Liver (tissue), 9 donors: Measurements from ENCODE around the gene ARHGEF10L. TPM values are rescaled to one million over a fixed set of nuclear protein-coding genes. Genes with fewer than 3 reads are reported as not detected.

Experiments used
- DNase-seq: peaks from one replicate; pipeline ENCODE4 v3.0.0-alpha.2; 2017; ENCODE audit warnings: low spot score
- H3K27ac ChIP-seq, 2 donors: one replicate each; pipeline ENCODE4 v1.7.0; 2013; ENCODE audit warnings: inconsistent platforms in 2 of 2, low read length in 2 of 2, control low read depth in 1 of 2, low read depth in 1 of 2, mild to moderate bottlenecking in 1 of 2
- H3K27me3 ChIP-seq, 4 donors: one replicate each; pipeline versions ENCODE4 v1.6.1 to v1.7.0; 2013; ENCODE audit warnings: low read length in 3 of 4, inconsistent platforms in 1 of 4, mild to moderate bottlenecking in 1 of 4, moderate library complexity in 1 of 4; ENCODE audit not compliant: control insufficient read depth in 4 of 4, insufficient read depth in 4 of 4
- H3K36me3 ChIP-seq, 4 donors: one replicate each; pipeline versions ENCODE4 v1.6.1 to v1.7.0; 2013; ENCODE audit warnings: low read length in 3 of 4, mild to moderate bottlenecking in 3 of 4, low read depth in 1 of 4, moderate library complexity in 1 of 4; ENCODE audit not compliant: control insufficient read depth in 4 of 4, insufficient read depth in 3 of 4
- H3K4me1 ChIP-seq, 4 donors: one replicate each; pipeline versions ENCODE4 v1.6.1 to v1.7.0; 2013; ENCODE audit warnings: low read length in 3 of 4, mild to moderate bottlenecking in 3 of 4, moderate library complexity in 1 of 4; ENCODE audit not compliant: control insufficient read depth in 4 of 4, insufficient read depth in 4 of 4
- H3K4me3 ChIP-seq, 3 donors: one replicate each; pipeline versions ENCODE4 v1.6.1 to v1.7.0; 2013; ENCODE audit warnings: low read length in 3 of 3, control low read depth in 1 of 3, low read depth in 1 of 3, mild to moderate bottlenecking in 1 of 3
- H3K9ac ChIP-seq, 2 donors: one replicate each; pipeline ENCODE4 v1.7.0; 2013; ENCODE audit warnings: low read length in 2 of 2, mild to moderate bottlenecking in 2 of 2, moderate library complexity in 2 of 2, control low read depth in 1 of 2, low read depth in 1 of 2
- H3K9me3 ChIP-seq, 4 donors: one replicate each; pipeline versions ENCODE4 v1.6.1 to v1.7.0; 2013; ENCODE audit warnings: low read length in 3 of 4; ENCODE audit not compliant: control insufficient read depth in 4 of 4
- EGR1 ChIP-seq, 2 donors: IDR thresholded peaks; 2 replicates each; pipeline ENCODE4 v1.6.1; 2016 to 2018; ENCODE audit warnings: antibody characterized with exemption in 2 of 2, low read depth in 2 of 2
- FOXA1 ChIP-seq: IDR thresholded peaks from 2 replicates; pipeline ENCODE4 v1.6.1; 2016; ENCODE audit warnings: antibody characterized with exemption
- GABPA ChIP-seq, 2 donors: IDR thresholded peaks in 1 of 2; conservative IDR thresholded peaks in 1 of 2; 2 replicates each; pipeline ENCODE4 v1.6.1; 2016; ENCODE audit warnings: antibody characterized with exemption in 2 of 2, mild to moderate bottlenecking in 1 of 2, moderate library complexity in 1 of 2
- JUND ChIP-seq, 2 donors: IDR thresholded peaks; 2 replicates each; pipeline ENCODE4 v1.6.1; 2016; ENCODE audit warnings: antibody characterized with exemption in 2 of 2
- NR2F2 ChIP-seq: IDR thresholded peaks from 2 replicates; pipeline ENCODE4 v1.6.1; 2016; ENCODE audit warnings: antibody characterized with exemption
- RAD21 ChIP-seq, 2 donors: IDR thresholded peaks; 2 replicates each; pipeline ENCODE4 v1.6.1; 2016; ENCODE audit warnings: antibody characterized with exemption in 2 of 2, mild to moderate bottlenecking in 2 of 2
- RXRA ChIP-seq, 2 donors: IDR thresholded peaks; 2 replicates each; pipeline ENCODE4 v1.6.1; 2017 to 2018; ENCODE audit warnings: antibody characterized with exemption in 2 of 2, mild to moderate bottlenecking in 1 of 2
- WGBS: extraction: QIAGEN DNeasy Blood & Tissue Kit; methylation state at CpG from one replicate; pipeline ENCODE4 v1.1.7; 2013; 5-methylcytosine and 5-hydroxymethylcytosine counted together
- polyA plus RNA-seq, 2 donors: library from polyadenylated mRNA; stranded (reverse) in 1 of 2; unstranded in 1 of 2; fragments of 200-250 nt in 1 of 2; fragments of >200 nt in 1 of 2; fragmentation: Nextera tagmentation in 1 of 2; extraction: Ambion mirVana in 1 of 2; gene quantifications; one replicate each; pipeline versions ENCODE4 v1.2.1 to v1.2.3, GENCODE V29; 2013 to 2015
- total RNA-seq, 2 donors: library from RNA; depleted of rRNA; stranded (reverse); fragments of >200 nt; gene quantifications; one replicate each; pipeline ENCODE4 v1.2.3, GENCODE V29; 2014
- TF ChIP-seq, protein P1 (sequence below): IDR thresholded peaks from 2 replicates; pipeline ENCODE4 v1.6.1; 2016; ENCODE audit warnings: antibody characterized with exemption
- TF ChIP-seq, protein P2 (sequence below): IDR thresholded peaks from 2 replicates; pipeline ENCODE4 v1.6.1; 2016; ENCODE audit warnings: antibody characterized with exemption
- TF ChIP-seq, protein P3 (sequence below): fragments of 150-350 bp; IDR thresholded peaks from 2 replicates; pipeline ENCODE4 v1.5.1; 2017; ENCODE audit warnings: improper control_type of control experiment, low read depth, low read length; ENCODE audit not compliant: missing input control
- TF ChIP-seq, protein P4 (sequence below): IDR thresholded peaks from 2 replicates; pipeline ENCODE4 v1.6.1; 2016; ENCODE audit warnings: antibody characterized with exemption
- TF ChIP-seq, protein P5 (sequence below): IDR thresholded peaks from 2 replicates; pipeline ENCODE4 v1.6.1; 2016; ENCODE audit warnings: antibody characterized with exemption, mild to moderate bottlenecking
- donor health status: healthy.
- donor health status: healthy.
- donor health status: healthy.
- donor health status: healthy.
- donor health status: healthy.

ARHGEF10L gene
- total and polyA plus RNA-seq, 4 donors = 26.3 to 169 (median 57.5) TPM

DNA sequence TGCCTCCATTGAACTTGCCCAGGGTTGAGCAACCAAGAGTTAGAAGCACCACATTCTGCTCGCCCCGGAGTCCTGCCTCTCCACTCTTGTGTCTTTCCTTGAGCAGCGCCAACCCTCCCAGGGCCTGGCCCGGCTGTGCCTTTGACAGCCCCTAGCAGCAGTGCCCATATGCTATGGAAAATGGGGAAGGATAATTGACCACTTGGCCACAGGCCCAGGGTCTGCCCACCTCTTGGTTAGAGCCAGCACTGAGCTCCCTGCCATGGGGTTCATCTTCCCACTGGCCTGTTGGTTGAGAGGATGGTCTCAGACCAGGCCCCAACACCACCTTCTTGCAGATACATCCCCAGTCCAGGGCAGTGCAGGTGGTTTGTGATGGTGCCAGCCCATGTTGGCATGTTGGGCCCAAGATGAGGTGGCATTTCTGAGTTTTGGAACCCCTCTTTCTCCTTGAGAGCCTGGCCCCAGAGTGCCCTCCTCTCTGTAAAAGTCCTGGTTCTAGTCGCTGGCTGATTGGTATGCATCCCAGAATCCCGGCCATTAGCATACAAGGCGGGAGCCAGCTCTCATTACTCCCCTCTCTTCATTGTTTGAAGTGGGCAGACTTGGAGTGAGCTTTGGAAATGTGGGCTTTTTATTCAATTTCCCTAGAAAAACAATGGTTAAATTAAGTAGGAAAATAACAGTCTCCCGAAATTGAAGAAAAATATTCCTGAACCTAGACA is 7.6 kb downstream of the ARHGEF10L start (continued):
- TF ChIP-seq, protein P1, sequence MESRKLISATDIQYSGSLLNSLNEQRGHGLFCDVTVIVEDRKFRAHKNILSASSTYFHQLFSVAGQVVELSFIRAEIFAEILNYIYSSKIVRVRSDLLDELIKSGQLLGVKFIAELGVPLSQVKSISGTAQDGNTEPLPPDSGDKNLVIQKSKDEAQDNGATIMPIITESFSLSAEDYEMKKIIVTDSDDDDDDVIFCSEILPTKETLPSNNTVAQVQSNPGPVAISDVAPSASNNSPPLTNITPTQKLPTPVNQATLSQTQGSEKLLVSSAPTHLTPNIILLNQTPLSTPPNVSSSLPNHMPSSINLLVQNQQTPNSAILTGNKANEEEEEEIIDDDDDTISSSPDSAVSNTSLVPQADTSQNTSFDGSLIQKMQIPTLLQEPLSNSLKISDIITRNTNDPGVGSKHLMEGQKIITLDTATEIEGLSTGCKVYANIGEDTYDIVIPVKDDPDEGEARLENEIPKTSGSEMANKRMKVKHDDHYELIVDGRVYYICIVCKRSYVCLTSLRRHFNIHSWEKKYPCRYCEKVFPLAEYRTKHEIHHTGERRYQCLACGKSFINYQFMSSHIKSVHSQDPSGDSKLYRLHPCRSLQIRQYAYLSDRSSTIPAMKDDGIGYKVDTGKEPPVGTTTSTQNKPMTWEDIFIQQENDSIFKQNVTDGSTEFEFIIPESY = no peak
- TF ChIP-seq NR2F2 (no peak), JUND (IDR thresholded peaks at IDR 0.05) (no peak), RXRA (IDR thresholded peaks at IDR 0.05) (no peak), GABPA (IDR thresholded peaks at IDR 0.05 in 1 of 2, conservative IDR thresholded peaks at IDR 0.05 in 1 of 2) (no peak)
- TF ChIP-seq, protein P2, sequence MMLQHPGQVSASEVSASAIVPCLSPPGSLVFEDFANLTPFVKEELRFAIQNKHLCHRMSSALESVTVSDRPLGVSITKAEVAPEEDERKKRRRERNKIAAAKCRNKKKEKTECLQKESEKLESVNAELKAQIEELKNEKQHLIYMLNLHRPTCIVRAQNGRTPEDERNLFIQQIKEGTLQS = no peak

DNA sequence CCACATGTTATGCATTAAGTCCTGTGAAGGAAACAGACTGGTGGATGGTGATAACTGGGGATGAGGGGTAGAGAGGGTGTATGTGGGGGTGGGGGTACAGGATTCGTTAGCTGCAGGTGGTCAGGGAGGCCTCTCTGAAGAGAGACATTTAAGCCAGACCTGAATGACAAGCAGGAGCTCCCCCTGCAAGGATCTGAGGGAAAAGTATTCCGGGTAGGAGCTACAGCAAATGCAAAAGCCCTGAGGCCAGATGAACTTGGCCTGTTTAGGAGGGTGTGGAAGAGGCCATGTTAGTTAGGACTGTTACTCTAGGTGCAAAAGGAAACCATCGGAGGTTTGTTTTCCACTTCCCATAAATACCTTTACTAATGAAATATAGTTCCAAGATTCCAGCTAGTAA is 9.9 kb downstream of the ARHGEF10L start:
- Histone ChIP-seq H3K4me1 (peaks cover 8 to 14% (median 11%) of the 10 kb centered on the region in 4 donors), H3K9me3 (no peaks in the 10 kb centered on the region), H3K27ac (no peak overlapping the region), H3K9ac (no peak overlapping the region), H3K36me3 (no peaks in the 10 kb centered on the region), H3K4me3 (no peak overlapping the region), H3K27me3 (no peaks in the 10 kb centered on the region)
- TF ChIP-seq, protein P3, sequence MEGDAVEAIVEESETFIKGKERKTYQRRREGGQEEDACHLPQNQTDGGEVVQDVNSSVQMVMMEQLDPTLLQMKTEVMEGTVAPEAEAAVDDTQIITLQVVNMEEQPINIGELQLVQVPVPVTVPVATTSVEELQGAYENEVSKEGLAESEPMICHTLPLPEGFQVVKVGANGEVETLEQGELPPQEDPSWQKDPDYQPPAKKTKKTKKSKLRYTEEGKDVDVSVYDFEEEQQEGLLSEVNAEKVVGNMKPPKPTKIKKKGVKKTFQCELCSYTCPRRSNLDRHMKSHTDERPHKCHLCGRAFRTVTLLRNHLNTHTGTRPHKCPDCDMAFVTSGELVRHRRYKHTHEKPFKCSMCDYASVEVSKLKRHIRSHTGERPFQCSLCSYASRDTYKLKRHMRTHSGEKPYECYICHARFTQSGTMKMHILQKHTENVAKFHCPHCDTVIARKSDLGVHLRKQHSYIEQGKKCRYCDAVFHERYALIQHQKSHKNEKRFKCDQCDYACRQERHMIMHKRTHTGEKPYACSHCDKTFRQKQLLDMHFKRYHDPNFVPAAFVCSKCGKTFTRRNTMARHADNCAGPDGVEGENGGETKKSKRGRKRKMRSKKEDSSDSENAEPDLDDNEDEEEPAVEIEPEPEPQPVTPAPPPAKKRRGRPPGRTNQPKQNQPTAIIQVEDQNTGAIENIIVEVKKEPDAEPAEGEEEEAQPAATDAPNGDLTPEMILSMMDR = no peak
- TF ChIP-seq RAD21 (IDR thresholded peaks at IDR 0.05) = no peak
- TF ChIP-seq, protein P4, sequence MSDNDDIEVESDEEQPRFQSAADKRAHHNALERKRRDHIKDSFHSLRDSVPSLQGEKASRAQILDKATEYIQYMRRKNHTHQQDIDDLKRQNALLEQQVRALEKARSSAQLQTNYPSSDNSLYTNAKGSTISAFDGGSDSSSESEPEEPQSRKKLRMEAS = no peak
- no peak for TF ChIP-seq NR2F2
- no peak for TF ChIP-seq FOXA1
- no peak for TF ChIP-seq EGR1 (IDR thresholded peaks at IDR 0.05; ENCODE audit: low read depth in 2 of 2)
- TF ChIP-seq RXRA (IDR thresholded peaks at IDR 0.05) = no peak
- TF ChIP-seq, protein P5, sequence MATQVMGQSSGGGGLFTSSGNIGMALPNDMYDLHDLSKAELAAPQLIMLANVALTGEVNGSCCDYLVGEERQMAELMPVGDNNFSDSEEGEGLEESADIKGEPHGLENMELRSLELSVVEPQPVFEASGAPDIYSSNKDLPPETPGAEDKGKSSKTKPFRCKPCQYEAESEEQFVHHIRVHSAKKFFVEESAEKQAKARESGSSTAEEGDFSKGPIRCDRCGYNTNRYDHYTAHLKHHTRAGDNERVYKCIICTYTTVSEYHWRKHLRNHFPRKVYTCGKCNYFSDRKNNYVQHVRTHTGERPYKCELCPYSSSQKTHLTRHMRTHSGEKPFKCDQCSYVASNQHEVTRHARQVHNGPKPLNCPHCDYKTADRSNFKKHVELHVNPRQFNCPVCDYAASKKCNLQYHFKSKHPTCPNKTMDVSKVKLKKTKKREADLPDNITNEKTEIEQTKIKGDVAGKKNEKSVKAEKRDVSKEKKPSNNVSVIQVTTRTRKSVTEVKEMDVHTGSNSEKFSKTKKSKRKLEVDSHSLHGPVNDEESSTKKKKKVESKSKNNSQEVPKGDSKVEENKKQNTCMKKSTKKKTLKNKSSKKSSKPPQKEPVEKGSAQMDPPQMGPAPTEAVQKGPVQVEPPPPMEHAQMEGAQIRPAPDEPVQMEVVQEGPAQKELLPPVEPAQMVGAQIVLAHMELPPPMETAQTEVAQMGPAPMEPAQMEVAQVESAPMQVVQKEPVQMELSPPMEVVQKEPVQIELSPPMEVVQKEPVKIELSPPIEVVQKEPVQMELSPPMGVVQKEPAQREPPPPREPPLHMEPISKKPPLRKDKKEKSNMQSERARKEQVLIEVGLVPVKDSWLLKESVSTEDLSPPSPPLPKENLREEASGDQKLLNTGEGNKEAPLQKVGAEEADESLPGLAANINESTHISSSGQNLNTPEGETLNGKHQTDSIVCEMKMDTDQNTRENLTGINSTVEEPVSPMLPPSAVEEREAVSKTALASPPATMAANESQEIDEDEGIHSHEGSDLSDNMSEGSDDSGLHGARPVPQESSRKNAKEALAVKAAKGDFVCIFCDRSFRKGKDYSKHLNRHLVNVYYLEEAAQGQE = no peak
- DNase-seq = no peak
- 89% methylated on average over 3 of the region's 3 CpGs for WGBS
